HEK293T (cell line): ENCODE results near the gene AGK.
"Not testable (repeated sequence)": the region's sequence is repeated elsewhere in the genome, so short reads cannot be mapped to it uniquely, and the experiment has no call there.

ENCODE experiments used
- CTCF ChIA-PET: fragments of 350-600 bp; formaldehyde crosslinking; extraction: SDS; loops from one replicate; lab custom pipeline; 2021; ENCODE audit warnings: antibody characterized with exemption, inconsistent platforms; lab: Yijun Ruan, JAX
- POLR2A ChIA-PET: fragments of 350-600 bp; formaldehyde crosslinking; extraction: SDS; loops from one replicate; lab custom pipeline; 2020; ENCODE audit warnings: antibody characterized with exemption, inconsistent platforms; lab: Yijun Ruan, JAX
- DNase-seq: peaks from one replicate; pipeline ENCODE4 v3.0.0; 2012; ENCODE audit warnings: mixed read lengths; ENCODE audit errors: extremely low spot score
- ARNT ChIP-seq: fragments of 450-650 bp; IDR thresholded peaks from 2 replicates; pipeline ENCODE4 v1.6.1; 2017; ENCODE audit warnings: mild to moderate bottlenecking
- BHLHE40 ChIP-seq: fragments of 450-650 bp; IDR thresholded peaks from 2 replicates; pipeline ENCODE4 v1.6.1; 2016; ENCODE audit warnings: mild to moderate bottlenecking, moderate library complexity, borderline replicate concordance
- CTBP1 ChIP-seq: fragments of 450-650 bp; IDR thresholded peaks from 2 replicates; pipeline ENCODE4 v1.6.1; 2016; ENCODE audit warnings: borderline replicate concordance
- ELF4 ChIP-seq: fragments of 450-650 bp; IDR thresholded peaks from 2 replicates; pipeline ENCODE4 v1.6.1; 2017; ENCODE audit warnings: antibody characterized with exemption
- FOXA1 ChIP-seq: fragments of 450-650 bp; IDR thresholded peaks from 2 replicates; pipeline ENCODE4 v1.6.1; 2016; ENCODE audit warnings: mild to moderate bottlenecking
- FOXK2 ChIP-seq: fragments of 450-650 bp; IDR thresholded peaks from 2 replicates; pipeline ENCODE4 v1.6.1; 2016; ENCODE audit warnings: mild to moderate bottlenecking
- FOXM1 ChIP-seq: fragments of 450-650 bp; IDR thresholded peaks from 2 replicates; pipeline ENCODE4 v1.6.1; 2017; ENCODE audit warnings: mild to moderate bottlenecking, borderline replicate concordance
- HDGF ChIP-seq: fragments of 450-650 bp; IDR thresholded peaks from 2 replicates; pipeline ENCODE4 v1.6.1; 2017; ENCODE audit warnings: antibody characterized with exemption, borderline replicate concordance
- L3MBTL2 ChIP-seq: fragments of 450-650 bp; conservative IDR thresholded peaks from 2 replicates; pipeline ENCODE4 v1.6.1; 2016; ENCODE audit warnings: mild to moderate bottlenecking
- LEF1 ChIP-seq: fragments of 450-650 bp; IDR thresholded peaks from 2 replicates; pipeline ENCODE4 v1.6.1; 2017; ENCODE audit warnings: mild to moderate bottlenecking, borderline replicate concordance
- NFRKB ChIP-seq: fragments of 450-650 bp; IDR thresholded peaks from 2 replicates; pipeline ENCODE4 v1.6.1; 2016; ENCODE audit warnings: mild to moderate bottlenecking, moderate library complexity
- PKNOX1 ChIP-seq: fragments of 450-650 bp; IDR thresholded peaks from 2 replicates; pipeline ENCODE4 v1.6.1; 2016
- SP1 ChIP-seq: fragments of 450-650 bp; IDR thresholded peaks from 2 replicates; pipeline ENCODE4 v1.6.1; 2017
- SUZ12 ChIP-seq: fragments of 450-650 bp; IDR thresholded peaks from 2 replicates; pipeline ENCODE4 v1.6.1; 2016; ENCODE audit warnings: mild to moderate bottlenecking
- TARDBP ChIP-seq: fragments of 450-650 bp; IDR thresholded peaks from 2 replicates; pipeline ENCODE4 v1.6.1; 2016
- ZNF384 ChIP-seq: fragments of 450-650 bp; IDR thresholded peaks from 2 replicates; pipeline ENCODE4 v1.6.1; 2016

The AGK gene

GRCh38 chr7:141634065-141634464 is 82.9 kb downstream of the AGK start:
- TF ChIP-seq NFRKB: no peak
- TF ChIP-seq FOXA1: no peak
- TF ChIP-seq BHLHE40: no peak
- no peak for TF ChIP-seq SUZ12
- no peak for TF ChIP-seq CTBP1
- TF ChIP-seq PKNOX1: no peak
- no peak for TF ChIP-seq TARDBP
- no peak for TF ChIP-seq L3MBTL2
- TF ChIP-seq LEF1: no peak
- TF ChIP-seq HDGF: no peak
- no peak for TF ChIP-seq ELF4
- no peak for TF ChIP-seq FOXM1
- TF ChIP-seq FOXK2: no peak
- no peak for TF ChIP-seq ZNF384
- TF ChIP-seq SP1: no peak
- no peak for TF ChIP-seq ARNT
- no peak for DNase-seq
- ChIA-PET POLR2A (no interaction called here), CTCF (interaction anchor here (0.6 to 1.8 kb wide), 3 partner anchors 16 to 103 kb away, joined by 3 to 10 read pairs (median 6); no protein-coding TSS in a partner anchor)

- POLR2A ChIA-PET: interaction anchor here (0.8 kb wide), 1 partner anchor 85 kb away, joined by 3 read pairs; the partner anchor contains the start of gene AGK
- TF ChIP-seq NFRKB: no peak
- no peak for TF ChIP-seq L3MBTL2
- TF ChIP-seq FOXA1: no peak
- TF ChIP-seq LEF1: no peak
- TF ChIP-seq PKNOX1: no peak
- TF ChIP-seq SUZ12: no peak
- TF ChIP-seq SP1: no peak
- no peak for TF ChIP-seq TARDBP
- no peak for TF ChIP-seq HDGF
- no peak for TF ChIP-seq ZNF384
- no peak for TF ChIP-seq BHLHE40
- no peak for TF ChIP-seq ELF4
- no peak for DNase-seq
- CTCF ChIA-PET: interaction anchor here (0.6 to 1.3 kb wide), 4 partner anchors 14 to 1189 kb away, joined by 3 to 6 read pairs (median 4); partner anchors contain the start of gene SSBP1
Measured at GRCh38 chr7:141636053-141636452, 84.8 kb downstream of the AGK start.

- TF ChIP-seq ELF4: no peak
- TF ChIP-seq PKNOX1: no peak
- TF ChIP-seq NFRKB: no peak
- TF ChIP-seq SP1: no peak
- TF ChIP-seq LEF1: no peak
- no peak for TF ChIP-seq FOXA1
- no peak for TF ChIP-seq TARDBP
- no peak for TF ChIP-seq HDGF
- no peak for TF ChIP-seq SUZ12
- DNase-seq: no peak
- CTCF ChIA-PET: no interaction called here
- POLR2A ChIA-PET: no interaction called here
Measured at GRCh38 chr7:141640239-141640840, 89.1 kb downstream of the AGK start.

- no peak for DNase-seq
- TF ChIP-seq CTBP1 (no peak), ZNF384 (no peak), SP1 (no peak), FOXM1 (no peak), LEF1 (no peak), FOXA1 (no peak), NFRKB (no peak)
- CTCF ChIA-PET: no interaction called here
- POLR2A ChIA-PET: no interaction called here
Measured at GRCh38 chr7:141641876-141642275, 90.7 kb downstream of the AGK start.

- no peak for DNase-seq
- TF ChIP-seq FOXK2 (no peak), LEF1 (no peak), NFRKB (no peak), CTBP1 (no peak), HDGF (no peak), ELF4 (no peak)
- ChIA-PET CTCF (interaction anchor here (0.6 kb wide), 2 partner anchors 59 to 658 kb away, joined by 3 to 4 read pairs; no protein-coding TSS in a partner anchor), POLR2A (no interaction called here)
Measured at GRCh38 chr7:141645188-141645587, 94.0 kb downstream of the AGK start.

GRCh38 chr7:141646826-141647480 is 95.7 kb downstream of the AGK start:
- DNase-seq: no peak
- CTCF ChIA-PET: no interaction called here
- TF ChIP-seq FOXK2 (no peak), ARNT (no peak), CTBP1 (no peak), FOXM1 (no peak), SUZ12 (no peak)
- POLR2A ChIA-PET: no interaction called here

GRCh38 chr7:141647701-141648100 is 96.5 kb downstream of the AGK start:
- POLR2A ChIA-PET, DNase-seq: not testable (repeated sequence)
- CTCF ChIA-PET: interaction anchor here (0.6 kb wide), 1 partner anchor 508 kb away, joined by 4 read pairs; no protein-coding TSS in a partner anchor
